Skeletal muscle tissue (tissue), 4 donors: ENCODE data around the gene TSPAN31. TPM values are rescaled to one million over a fixed set of nuclear protein-coding genes. Genes with fewer than 3 reads are reported as not detected.

Experiments
- H3K27ac ChIP-seq: one replicate; pipeline ENCODE4 v1.7.0; 2013; ENCODE audit warnings: mild to moderate bottlenecking, low read depth, low read length, inconsistent platforms
- H3K27me3 ChIP-seq, 3 donors: one replicate each; pipeline ENCODE4 v1.7.0; 2013; ENCODE audit warnings: low read length in 3 of 3; ENCODE audit not compliant: control insufficient read depth in 3 of 3, insufficient read depth in 3 of 3
- H3K36me3 ChIP-seq, 3 donors: one replicate each; pipeline ENCODE4 v1.7.0; 2013; ENCODE audit warnings: low read length in 3 of 3; ENCODE audit not compliant: control insufficient read depth in 3 of 3, insufficient read depth in 3 of 3
- H3K4me1 ChIP-seq, 3 donors: one replicate each; pipeline ENCODE4 v1.7.0; 2013; ENCODE audit warnings: low read length in 3 of 3, mild to moderate bottlenecking in 3 of 3; ENCODE audit not compliant: control insufficient read depth in 3 of 3, insufficient read depth in 3 of 3
- H3K4me3 ChIP-seq, 3 donors: one replicate each; pipeline ENCODE4 v1.7.0; 2013; ENCODE audit warnings: low read length in 3 of 3
- H3K9ac ChIP-seq, 3 donors: one replicate each; pipeline ENCODE4 v1.7.0; 2013; ENCODE audit warnings: low read length in 3 of 3, mild to moderate bottlenecking in 3 of 3, moderate library complexity in 2 of 3, low read depth in 1 of 3
- H3K9me3 ChIP-seq, 3 donors: one replicate each; pipeline ENCODE4 v1.7.0; 2013; ENCODE audit warnings: low read length in 3 of 3; ENCODE audit not compliant: control insufficient read depth in 3 of 3
- total RNA-seq: library from RNA; depleted of rRNA; stranded (reverse); fragments of >200 nt; gene quantifications from one replicate; pipeline ENCODE4 v1.2.3, GENCODE V29; 2014
- donor health status: Osteomylitis.

TSPAN31 gene
- total RNA-seq, 1 donor from 2014 or later: 57.9 TPM

DNA sequence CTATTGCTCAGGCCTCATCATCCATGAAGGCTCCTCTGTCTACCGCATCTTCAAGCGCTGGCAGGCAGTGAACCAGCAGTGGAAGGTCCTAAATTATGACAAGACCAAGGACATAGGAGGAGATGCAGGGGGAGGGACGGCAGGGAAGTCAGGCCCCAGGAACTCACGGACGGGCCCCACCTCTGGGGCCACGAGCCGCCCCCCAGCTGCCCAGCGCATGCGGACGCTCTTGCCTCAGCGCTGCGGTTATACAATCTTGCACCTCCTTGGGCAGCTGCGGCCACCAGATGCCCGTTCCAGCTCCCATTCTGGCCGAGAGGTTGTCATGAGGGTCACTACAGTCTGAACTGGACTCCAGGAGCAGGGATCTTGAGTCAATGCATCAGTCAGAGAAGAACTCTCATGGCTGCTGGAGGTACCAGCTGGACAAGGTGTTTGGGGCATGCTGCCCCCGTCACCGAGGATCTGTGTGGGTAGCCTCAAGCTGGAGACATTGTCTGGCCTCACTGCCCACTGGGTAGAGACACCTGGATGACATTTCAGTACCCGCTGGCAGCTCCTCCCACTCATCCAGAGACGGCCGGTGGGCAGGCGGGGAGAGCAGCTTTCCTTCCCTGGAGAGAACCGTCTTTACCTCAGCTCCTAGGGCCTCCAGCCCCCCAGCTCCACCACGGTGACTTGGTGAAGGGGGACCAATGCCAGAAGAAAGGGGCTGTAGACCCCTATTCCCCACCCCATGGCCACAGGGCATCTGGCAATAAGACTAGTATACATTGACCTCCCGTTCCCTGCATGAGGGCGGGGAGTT is 13.9 kb downstream of the TSPAN31 start:
- Histone ChIP-seq H3K36me3 (peaks cover 16 to 22% (median 16%) of the 10 kb centered on the region in 3 donors), H3K9me3 (no peaks in the 10 kb centered on the region), H3K27ac (no peak overlapping the region), H3K9ac (no peak overlapping the region), H3K27me3 (peaks cover 10 to 13% (median 11%) of the 10 kb centered on the region in 3 donors), H3K4me1 (peaks cover 6 to 19% (median 13%) of the 10 kb centered on the region in 3 donors), H3K4me3 (no peak overlapping the region)

DNA sequence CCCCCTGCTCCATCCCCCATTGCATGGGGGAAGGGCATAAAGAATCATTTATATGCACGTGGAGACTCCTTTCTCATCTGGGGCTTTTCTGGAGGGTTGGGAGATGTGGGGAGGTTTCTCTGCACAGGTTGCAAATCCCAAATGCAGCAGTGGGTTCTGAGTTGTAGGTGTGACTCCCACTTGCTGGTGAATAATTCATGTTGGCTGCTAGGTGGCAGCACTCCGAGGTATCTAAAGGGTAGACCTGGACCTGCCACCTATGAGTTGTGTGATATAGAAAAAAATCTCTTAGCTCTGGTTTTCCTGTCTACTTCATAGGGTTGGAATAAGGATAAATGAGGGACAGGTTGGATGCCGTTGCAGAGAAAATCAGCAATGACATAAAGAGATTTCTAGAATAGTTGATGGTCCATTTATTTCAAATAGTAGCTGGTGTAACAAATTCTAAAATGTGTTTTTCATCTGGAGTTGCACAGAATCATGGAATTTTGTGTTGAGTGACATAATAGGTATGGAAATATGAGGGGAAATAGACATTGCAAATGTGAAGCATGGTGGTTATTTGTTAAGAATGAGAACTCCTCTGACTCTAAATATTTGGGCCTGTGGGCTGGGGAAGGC is 14.6 kb downstream of the TSPAN31 start:
- Histone ChIP-seq H3K4me1 (peaks cover 6 to 17% (median 10%) of the 10 kb centered on the region in 3 donors), H3K4me3 (no peak overlapping the region), H3K9ac (no peak overlapping the region), H3K27ac (no peak overlapping the region), H3K9me3 (no peaks in the 10 kb centered on the region), H3K36me3 (peaks cover 16 to 22% (median 16%) of the 10 kb centered on the region in 3 donors), H3K27me3 (peaks cover 18 to 20% (median 18%) of the 10 kb centered on the region in 3 donors)

DNA sequence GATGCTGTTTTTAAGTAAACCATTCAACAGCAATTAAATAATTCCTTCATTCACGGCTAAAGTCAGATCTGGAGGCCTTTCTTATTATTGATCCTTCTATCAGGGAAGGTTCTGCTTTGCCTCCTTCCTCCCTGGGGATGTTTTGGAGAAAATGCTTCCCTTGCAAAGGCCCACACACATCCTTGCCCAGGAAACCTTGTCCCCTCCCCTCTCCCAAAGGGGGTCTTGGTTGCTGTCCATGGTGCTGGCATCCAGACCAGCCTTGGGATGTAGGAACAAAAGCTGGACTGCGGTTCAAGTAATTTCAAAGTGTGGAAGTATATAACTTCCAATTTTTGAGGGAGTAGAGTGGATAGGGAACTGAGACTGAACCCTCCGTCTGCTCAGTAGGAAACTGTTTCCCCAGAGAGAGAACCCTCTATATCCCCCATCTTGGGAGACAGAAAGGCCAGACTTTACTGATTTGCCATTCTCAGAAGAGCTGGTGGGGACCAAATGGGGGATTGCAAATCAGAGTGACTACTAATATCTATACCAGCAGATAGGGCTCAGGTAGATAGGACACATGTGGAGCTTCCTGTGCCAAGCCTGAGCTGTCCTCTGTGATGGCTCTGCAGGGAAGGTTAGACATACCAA is 15.6 kb downstream of the TSPAN31 start:
- Histone ChIP-seq H3K27ac (no peak overlapping the region), H3K27me3 (peaks cover 28 to 30% (median 28%) of the 10 kb centered on the region in 3 donors), H3K9me3 (no peaks in the 10 kb centered on the region), H3K4me1 (peaks cover 12 to 24% (median 18%) of the 10 kb centered on the region in 3 donors), H3K9ac (no peak overlapping the region), H3K36me3 (peaks cover 16 to 22% (median 16%) of the 10 kb centered on the region in 3 donors), H3K4me3 (no peak overlapping the region)

DNA sequence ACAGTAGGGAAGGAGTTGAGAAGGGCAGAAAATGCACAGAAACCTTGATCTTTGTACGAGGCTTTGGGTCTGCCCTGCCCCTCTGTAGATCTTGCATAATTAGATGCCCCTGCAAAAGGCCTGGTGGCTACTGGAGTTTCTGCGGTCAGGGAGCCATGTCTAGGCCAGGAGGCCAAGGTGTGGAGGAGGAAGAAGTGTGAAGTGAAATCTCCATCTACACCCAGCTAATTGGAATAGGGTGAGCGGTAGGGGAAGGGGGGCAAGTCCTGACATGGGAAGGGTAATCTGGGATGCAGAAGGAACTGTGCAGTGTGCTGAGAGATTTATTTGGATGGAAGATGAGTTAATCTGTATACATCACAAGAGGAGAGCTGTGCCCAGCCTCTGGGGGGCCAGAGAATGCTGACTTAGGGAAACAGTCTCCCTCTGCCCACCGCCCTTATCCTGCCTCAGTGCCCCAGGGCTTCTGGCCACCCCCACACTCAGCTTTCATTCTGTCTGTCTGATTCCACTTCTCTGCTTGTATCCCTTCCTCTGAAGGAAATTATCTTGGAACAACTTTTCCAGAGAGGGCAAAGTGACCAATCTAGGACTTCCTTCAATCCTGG is 16.7 kb downstream of the TSPAN31 start:
- Histone ChIP-seq H3K4me3 (no peak overlapping the region), H3K9ac (no peak overlapping the region), H3K27me3 (peaks cover 38 to 40% (median 39%) of the 10 kb centered on the region in 3 donors), H3K36me3 (peaks cover 16 to 22% (median 16%) of the 10 kb centered on the region in 3 donors), H3K9me3 (no peaks in the 10 kb centered on the region), H3K4me1 (peaks cover 14 to 26% (median 21%) of the 10 kb centered on the region in 3 donors), H3K27ac (no peak overlapping the region)

DNA sequence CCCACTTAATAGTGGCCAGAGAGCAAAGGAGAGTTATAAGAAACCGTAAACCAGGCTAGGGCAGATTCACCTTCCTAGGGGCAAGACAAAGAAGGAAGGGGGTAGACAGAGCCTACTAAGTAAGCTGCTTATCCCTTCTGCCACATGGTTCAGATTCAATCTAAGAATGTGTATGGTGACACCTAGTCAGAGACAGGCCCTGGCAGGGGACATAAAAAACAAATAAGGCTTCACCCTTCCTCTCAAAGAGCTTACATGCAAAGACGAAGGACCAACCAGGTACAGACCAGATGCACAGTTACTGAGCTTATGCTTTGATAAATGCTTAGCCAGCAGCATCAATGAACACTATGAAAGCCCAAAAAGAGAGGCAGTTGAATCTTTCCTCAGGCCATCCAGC is 17.6 kb downstream of the TSPAN31 start:
- Histone ChIP-seq H3K36me3 (peaks cover 16 to 22% (median 16%) of the 10 kb centered on the region in 3 donors), H3K27me3 (peaks cover 46 to 50% (median 48%) of the 10 kb centered on the region in 3 donors), H3K9ac (no peak overlapping the region), H3K9me3 (no peaks in the 10 kb centered on the region), H3K4me1 (peaks cover 18 to 30% (median 25%) of the 10 kb centered on the region in 3 donors), H3K4me3 (no peak overlapping the region), H3K27ac (no peak overlapping the region)

DNA sequence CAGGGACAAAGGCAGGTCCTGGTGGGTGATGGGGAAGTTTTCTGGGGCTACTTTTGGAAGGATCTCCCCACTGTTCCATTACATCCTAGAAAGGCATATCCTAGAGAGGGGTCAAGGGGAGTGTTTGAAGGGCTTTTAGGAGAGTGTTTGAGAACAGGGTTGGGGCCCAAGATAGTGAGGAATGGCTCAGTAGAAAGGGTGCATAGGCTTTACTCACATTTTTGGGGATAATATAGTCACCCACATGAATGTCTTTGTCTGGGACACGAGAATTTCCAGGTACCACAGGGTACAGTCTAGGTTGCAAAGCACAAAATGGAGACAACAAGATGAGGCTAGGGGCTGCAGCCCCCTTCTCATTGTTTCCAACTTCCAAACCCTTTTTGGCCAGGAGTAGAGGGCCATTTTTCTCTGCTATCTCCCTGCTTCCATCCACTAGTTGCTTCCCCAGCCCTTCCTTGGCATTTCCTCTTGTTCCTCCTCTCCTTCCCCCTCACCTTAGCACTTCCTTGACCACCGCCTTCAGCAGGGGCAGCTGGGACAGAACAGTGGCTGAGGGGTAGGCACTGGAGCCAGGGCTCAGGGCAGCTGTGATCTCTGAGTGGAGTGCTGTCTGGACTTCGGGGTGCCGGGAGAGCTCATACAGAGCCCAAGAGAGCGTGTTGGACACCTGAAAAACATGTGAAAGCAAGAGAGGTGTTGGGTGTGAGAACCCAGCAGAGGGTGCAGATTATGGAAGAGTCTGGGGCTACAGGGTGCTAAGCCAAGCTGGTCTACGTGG is 19.2 kb downstream of the TSPAN31 start:
- Histone ChIP-seq H3K4me1 (peaks cover 18 to 30% (median 25%) of the 10 kb centered on the region in 3 donors), H3K9ac (no peak overlapping the region), H3K27ac (no peak overlapping the region), H3K4me3 (peak overlapping the region in 1 of 3 donors; percentile 65), H3K27me3 (peaks cover 49 to 51% (median 50%) of the 10 kb centered on the region in 3 donors), H3K36me3 (peaks cover 8 to 16% (median 12%) of the 10 kb centered on the region in 3 donors), H3K9me3 (no peaks in the 10 kb centered on the region)

DNA sequence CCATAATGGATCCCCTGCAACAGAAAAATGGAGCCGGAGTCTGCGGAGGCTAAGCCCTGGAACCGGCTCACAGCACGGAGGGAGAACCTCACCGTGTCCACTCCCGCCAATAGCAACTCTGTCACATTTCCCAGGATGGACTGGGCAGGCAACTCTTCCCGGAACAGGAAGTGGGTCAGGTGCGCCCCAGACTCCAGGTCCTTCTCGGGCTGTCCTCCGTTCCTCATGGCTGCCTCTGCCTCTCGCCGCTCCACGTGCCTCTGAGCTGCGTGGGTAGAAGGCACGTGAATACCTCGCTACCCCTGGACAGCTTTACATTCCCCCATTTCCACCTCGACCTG is 19.8 kb downstream of the TSPAN31 start:
- peak overlapping the region in 1 of 3 donors; percentile 40 for H3K9ac ChIP-seq
- no peaks in the 10 kb centered on the region for H3K9me3 ChIP-seq
- H3K4me1 ChIP-seq: peaks cover 18 to 30% (median 25%) of the 10 kb centered on the region in 3 donors
- H3K4me3 ChIP-seq: peak overlapping the region; percentile 43 to 65 (median 51)
- no peak overlapping the region for H3K27ac ChIP-seq
- H3K36me3 ChIP-seq: peaks cover 12 to 17% (median 16%) of the 10 kb centered on the region in 3 donors
- H3K27me3 ChIP-seq: peaks cover 49 to 51% (median 50%) of the 10 kb centered on the region in 3 donors

DNA sequence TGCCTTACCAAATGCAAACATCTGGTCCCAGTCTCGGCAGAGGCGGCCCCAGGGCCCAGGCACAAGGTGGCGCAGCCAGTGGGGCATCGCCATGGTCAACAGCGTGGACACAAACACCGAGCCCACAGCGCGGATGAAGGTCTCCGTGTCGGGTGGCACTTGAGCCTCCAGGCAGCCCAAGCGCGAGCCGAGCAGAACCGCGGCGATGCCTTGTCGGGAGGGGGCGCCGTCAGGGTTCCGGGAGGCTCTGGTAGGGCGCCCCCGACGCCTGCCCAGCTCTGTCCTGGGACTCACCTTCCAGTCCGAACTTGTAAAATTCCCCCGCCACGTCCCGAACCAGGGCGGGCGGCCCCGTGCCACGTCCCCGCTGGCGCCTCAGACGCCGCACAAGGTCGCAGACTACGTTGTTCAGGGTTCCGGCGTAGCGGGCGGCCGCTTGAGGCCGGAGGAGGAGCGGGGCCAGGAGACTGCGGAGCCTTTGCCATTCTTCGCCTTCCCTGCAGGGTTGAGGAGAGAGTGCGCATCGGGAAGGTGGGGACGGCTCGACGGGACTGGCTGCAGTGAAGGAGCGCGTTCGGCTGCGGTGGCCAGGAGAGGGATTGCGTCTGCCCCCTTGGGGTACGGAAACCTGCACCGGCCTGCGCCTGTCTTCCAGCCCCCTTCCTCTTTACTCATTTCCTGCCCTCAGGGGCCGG is 20.3 kb downstream of the TSPAN31 start:
- Histone ChIP-seq H3K9me3 (no peaks in the 10 kb centered on the region), H3K36me3 (peaks cover 15 to 22% (median 16%) of the 10 kb centered on the region in 3 donors), H3K4me3 (peak overlapping the region; percentile 43 to 65 (median 51)), H3K4me1 (peaks cover 18 to 30% (median 25%) of the 10 kb centered on the region in 3 donors), H3K27me3 (peaks cover 49 to 51% (median 50%) of the 10 kb centered on the region in 3 donors), H3K9ac (peak overlapping the region in 1 of 3 donors; percentile 40), H3K27ac (no peak overlapping the region)
